Measurements from ENCODE around the gene MAP4K5. TPM values are rescaled to one million over a fixed set of nuclear protein-coding genes. Genes with fewer than 3 reads are reported as not detected.
A peak's percentile ranks its signal among the peaks of the same experiment; 100 is the strongest.

The MAP4K5 gene
- total and polyA plus RNA-seq, 2 of the 13 experiments (the other 11 are each of a cell fraction or from before 2014, with no cell fraction given), result 12.7 to 23.9 TPM

- no peaks in the 10 kb centered on the region; a peak in 1 of 5 replicates for H3K27me3 ChIP-seq (ENCODE audit: control insufficient read depth in 1 of 2, insufficient read depth in 2 of 2, low read length in 2 of 2)
- ChIA-PET POLR2A (interaction anchor here (1.0 kb wide), 1 partner anchor 221 kb away, joined by 3 read pairs; the partner anchor contains the start of genes DMAC2L and L2HGDH), CTCF (ENCODE audit: low intra/inter-chr PET ratio, low total read pairs) (interaction anchor here (0.7 to 2.8 kb wide), 3 partner anchors 212 to 679 kb away, joined by 3 to 44 read pairs (median 15); no protein-coding TSS in a partner anchor)
- peaks cover 6% of the 10 kb centered on the region; the same call in 1 of the 2 replicates for H3K9me3 ChIP-seq (ENCODE audit: low read length)
- 13% methylated on average over 5 of the region's 5 CpGs for WGBS (ENCODE audit: low lambda C conversion rate)
- H3K4me2 ChIP-seq (ENCODE audit: low read depth, low read length), result peak overlapping the region; percentile 91
- DNase-seq (ENCODE audit: low spot score) (no peak), FAIRE-seq (peak; percentile 64), ATAC-seq (no peak)
- intact Hi-C loops (cut with micrococcal nuclease; ENCODE audit: unreplicated experiment), result loop anchor here (5.0 kb wide), 4 partner anchors 56 to 671 kb away; partner anchors contain the start of gene SOS2
- no TSS peak for BruUV-seq (replicated peaks)
- H3K27ac ChIP-seq (ENCODE audit: extremely low read length, insufficient read depth, low read length), result peak overlapping the region; percentile 85
- peak overlapping the region; percentile 87 to 90 (median 87) for H3K4me3 ChIP-seq (replicated peaks in 1 of 3; ENCODE audit: insufficient read depth in 1 of 3, low read depth in 2 of 3, low read length in 3 of 3)
- H4K20me1 ChIP-seq (ENCODE audit: insufficient read depth, low read length), result peaks cover 10% of the 10 kb centered on the region; the same call in 1 of the 2 replicates
- peaks cover 39% of the 10 kb centered on the region for H3K4me1 ChIP-seq (ENCODE audit: insufficient read depth, low read length)
- 0 out of 2 replicates have a peak, but pooled peaks have one; percentile 5 for TF ChIP-seq ZNF674 (CRISPR knock-in tag; IDR thresholded peaks at IDR 0.05; ENCODE audit: low read depth)
- TF ChIP-seq TRIM22 (IDR thresholded peaks at IDR 0.05), result no peak
- in situ Hi-C loops (cut with HindIII; ENCODE audit: extremely low pct_ligation_motif_present, low pct_unique_long_range_greater_than_20kb), result loop anchor here (25.0 kb wide), 1 partner anchor 671 kb away; the partner anchor contains the start of gene NEMF
- peak overlapping the region; percentile 90 for H3K9ac ChIP-seq (ENCODE audit: insufficient read depth, low read depth, low read length)
- peaks cover 38% of the 10 kb centered on the region for H3K79me2 ChIP-seq (ENCODE audit: insufficient read depth, low read length)
- H3K36me3 ChIP-seq (replicated peaks in 1 of 2; ENCODE audit: control insufficient read depth in 1 of 2, insufficient read depth in 2 of 2, low read length in 2 of 2), result no peaks in the 10 kb centered on the region
- peak overlapping the region; percentile 83 for H2AFZ ChIP-seq (ENCODE audit: low read length)
Observed at GRCh38 chr14:50533241-50533705, 904 bp upstream of the MAP4K5 start.

GRCh38 chr14:50531595-50532501 lies 521 bp downstream of the MAP4K5 start:
- Histone ChIP-seq H2AFZ (ENCODE audit: low read length) (no peak overlapping the region), H3K79me2 (ENCODE audit: insufficient read depth, low read length) (peaks cover 52% of the 10 kb centered on the region), H3K27ac (ENCODE audit: extremely low read length, insufficient read depth, low read length) (peak overlapping the region; percentile 85), H4K20me1 (ENCODE audit: insufficient read depth, low read length) (peaks cover 10% of the 10 kb centered on the region; the same call in 1 of the 2 replicates), H3K36me3 (replicated peaks in 1 of 2; ENCODE audit: control insufficient read depth in 1 of 2, insufficient read depth in 2 of 2, low read length in 2 of 2) (no peaks in the 10 kb centered on the region), H3K4me2 (ENCODE audit: low read depth, low read length) (peak overlapping the region; percentile 76), H3K9ac (ENCODE audit: insufficient read depth, low read depth, low read length) (peak overlapping the region; percentile 90), H3K27me3 (ENCODE audit: control insufficient read depth in 1 of 2, insufficient read depth in 2 of 2, low read length in 2 of 2) (no peaks in the 10 kb centered on the region; a peak in 1 of 5 replicates), H3K9me3 (ENCODE audit: low read length) (no peaks in the 10 kb centered on the region), H3K4me1 (ENCODE audit: insufficient read depth, low read length) (peaks cover 46% of the 10 kb centered on the region), H3K4me3 (replicated peaks in 1 of 3; ENCODE audit: insufficient read depth in 1 of 3, low read depth in 2 of 3, low read length in 3 of 3) (peak overlapping the region; percentile 87 to 91 (median 90))
- DNase-seq (ENCODE audit: low spot score), result no peak
- in situ Hi-C loops (cut with HindIII; ENCODE audit: extremely low pct_ligation_motif_present, low pct_unique_long_range_greater_than_20kb), result loop anchor here (25.0 kb wide), 1 partner anchor 670 kb away; the partner anchor contains the start of gene NEMF
- BruUV-seq (replicated peaks), result no TSS peak
- peak; percentile 60 for ATAC-seq
- no peak for FAIRE-seq
- 3% methylated on average over 26 of the region's 82 CpGs for WGBS (ENCODE audit: low lambda C conversion rate)
- intact Hi-C loops (cut with micrococcal nuclease; ENCODE audit: unreplicated experiment), result loop anchor here (1.0 to 5.0 kb wide), 5 partner anchors 55 to 670 kb away; partner anchors contain the start of gene SOS2
- ChIA-PET POLR2A (interaction anchor here (1.3 kb wide), 1 partner anchor 90 kb away, joined by 3 read pairs; no protein-coding TSS in a partner anchor), CTCF (ENCODE audit: low intra/inter-chr PET ratio, low total read pairs) (interaction anchor here (1.6 to 2.8 kb wide), 2 partner anchors 211 to 214 kb away, joined by 15 to 44 read pairs; no protein-coding TSS in a partner anchor)
- peak; percentile 49; the same call in 1 of the 2 replicates for TF ChIP-seq SPEN (CRISPR knock-in tag; IDR thresholded peaks at IDR 0.05; ENCODE audit: low read depth)
- no peak for TF ChIP-seq ZNF276 (CRISPR knock-in tag; IDR thresholded peaks at IDR 0.05; ENCODE audit: low read depth)
- no peak for TF ChIP-seq SNAPC5 (CRISPR knock-in tag; IDR thresholded peaks at IDR 0.05; ENCODE audit: borderline replicate concordance)
- TF ChIP-seq POGK (CRISPR knock-in tag; conservative IDR thresholded peaks at IDR 0.05), result peak; percentile 76; the same call in 1 of the 2 replicates
